Jurkat, Clone E6-1 (cell line): ENCODE measurements around the gene RIN2. TPM values are rescaled to one million over a fixed set of nuclear protein-coding genes. Genes with fewer than 3 reads are reported as not detected.

Source experiments
- DNase-seq: peaks from one replicate; pipeline ENCODE4 v3.0.0-alpha.2; 2011; ENCODE audit warnings: low read depth, low spot score
- H3K4me3 ChIP-seq: 2 replicates; pipeline ENCODE4 v1.5.1; 2011; ENCODE audit warnings: mild to moderate bottlenecking, low read length, control low read depth, moderate library complexity
- polyA plus RNA-seq: library from polyadenylated mRNA; unstranded; fragments of >200 nt; gene quantifications from one replicate; pipeline ENCODE4 v1.2.1, GENCODE V29; 2012; ENCODE audit warnings: missing spikeins; ENCODE audit not compliant: insufficient read length, insufficient read depth

The RIN2 gene
- not detected for polyA plus RNA-seq

GRCh38 chr20:19758133-19758500 is at the start of gene RIN2:
TSS of gene RIN2 (plus strand) at chr20:19758258. CDS start at chr20:19889602, 131,344 bp downstream.
- no peak within 1 kb of the TSS for H3K4me3 ChIP-seq
- DNase-seq = no peak

- no peak for DNase-seq
- H3K4me3 ChIP-seq = no peak overlapping the region
Observed at GRCh38 chr20:19709635-19710335, 48.3 kb upstream of the RIN2 start.

GRCh38 chr20:19710336-19711120 is 47.5 kb upstream of the RIN2 start:
- H3K4me3 ChIP-seq = no peak overlapping the region
- DNase-seq = no peak

GRCh38 chr20:19711126-19711525 is 46.9 kb upstream of the RIN2 start:
- no peak overlapping the region for H3K4me3 ChIP-seq
- no peak for DNase-seq

GRCh38 chr20:19712721-19713260 is 45.3 kb upstream of the RIN2 start:
- DNase-seq = no peak

GRCh38 chr20:19713822-19714578 is 44.1 kb upstream of the RIN2 start:
- no peak for DNase-seq
- no peak overlapping the region for H3K4me3 ChIP-seq

More at GRCh38 chr20:19712721-19713260, 45.3 kb upstream of the RIN2 start:
- H3K4me3 ChIP-seq = no peak overlapping the region

GRCh38 chr20:19714579-19714840 is 43.5 kb upstream of the RIN2 start:
- H3K4me3 ChIP-seq = no peak overlapping the region
- DNase-seq = no peak

- DNase-seq = no peak
- H3K4me3 ChIP-seq = no peak overlapping the region
Observed at GRCh38 chr20:19715986-19716385, 42.1 kb upstream of the RIN2 start.

GRCh38 chr20:19718880-19719279 is 39.2 kb upstream of the RIN2 start:
- no peak for DNase-seq
- H3K4me3 ChIP-seq = no peak overlapping the region

GRCh38 chr20:19720991-19721390 is 37.1 kb upstream of the RIN2 start:
- DNase-seq = no peak
- H3K4me3 ChIP-seq = no peak overlapping the region

GRCh38 chr20:19723051-19723450 is 35.0 kb upstream of the RIN2 start:
- DNase-seq = no peak

GRCh38 chr20:19723813-19724430 is 34.1 kb upstream of the RIN2 start:
- no peak overlapping the region for H3K4me3 ChIP-seq
- no peak for DNase-seq

More at GRCh38 chr20:19723051-19723450, 35.0 kb upstream of the RIN2 start:
- H3K4me3 ChIP-seq = no peak overlapping the region

GRCh38 chr20:19725373-19725772 is 32.7 kb upstream of the RIN2 start:
- no peak for DNase-seq
- no peak overlapping the region for H3K4me3 ChIP-seq

GRCh38 chr20:19725814-19726525 is 32.1 kb upstream of the RIN2 start:
- no peak overlapping the region for H3K4me3 ChIP-seq
- DNase-seq = no peak

- no peak overlapping the region for H3K4me3 ChIP-seq
- DNase-seq = no peak
Observed at GRCh38 chr20:19727251-19727847, 30.7 kb upstream of the RIN2 start.

- DNase-seq = no peak
- H3K4me3 ChIP-seq = no peak overlapping the region
Observed at GRCh38 chr20:19729672-19730071, 28.4 kb upstream of the RIN2 start.

GRCh38 chr20:19730706-19731105 is 27.4 kb upstream of the RIN2 start:
- H3K4me3 ChIP-seq = no peak overlapping the region
- DNase-seq = no peak

GRCh38 chr20:19734811-19735210 is 23.2 kb upstream of the RIN2 start:
- DNase-seq = no peak
- no peak overlapping the region for H3K4me3 ChIP-seq
